ENCODE measurements around the gene NTRK2. TPM values are rescaled to one million over a fixed set of nuclear protein-coding genes. Genes with fewer than 3 reads are reported as not detected.

NTRK2 gene
- total RNA-seq, 4 donors from 2014 or later: 1.1 to 7.3 (median 1.5) TPM

DNA sequence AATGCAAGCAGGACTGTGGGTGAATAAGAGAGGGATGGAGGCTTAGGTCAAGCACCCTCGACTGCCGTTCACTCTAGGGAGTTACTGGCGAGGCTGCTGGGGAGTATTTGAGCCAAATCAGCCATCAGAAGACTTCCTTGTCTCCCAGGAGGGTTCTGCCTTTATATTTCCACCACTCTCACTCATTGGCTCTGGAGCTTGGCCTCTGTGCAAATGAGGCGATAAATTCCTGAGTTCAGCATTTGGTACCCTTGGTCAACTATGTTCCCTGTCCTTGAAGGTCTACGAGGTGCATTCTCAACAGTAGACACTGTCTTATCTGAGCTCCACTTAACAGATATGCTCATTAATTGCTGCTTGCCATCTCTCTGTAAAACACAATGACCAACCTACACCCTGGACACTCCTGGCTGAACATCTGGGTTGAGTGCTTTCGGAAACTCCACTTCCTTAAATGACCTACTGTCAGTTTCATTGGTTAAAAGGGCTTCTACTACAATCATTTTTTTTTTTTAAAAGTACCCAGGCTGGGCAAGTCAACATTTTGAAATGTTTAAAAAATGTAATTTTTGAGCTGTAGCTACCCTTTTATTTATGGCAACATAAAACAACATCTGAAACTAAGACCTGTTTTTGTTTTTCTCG lies 153.2 kb downstream of the NTRK2 start:
- Histone ChIP-seq H3K9me3 (no peaks in the 10 kb centered on the region), H3K27me3 (no peaks in the 10 kb centered on the region), H3K27ac (no peak overlapping the region), H3K4me3 (no peak overlapping the region), H3K4me1 (peaks cover 0 to 4% of the 10 kb centered on the region in 2 donors), H3K36me3 (no peaks in the 10 kb centered on the region)
- ATAC-seq (no peak), DNase-seq (no peak)
- intact Hi-C loops (cut with DNase I; ENCODE audit: low total_unique reads): no loop called here
- in situ Hi-C loops (cut with MboI; ENCODE audit: low sequenced_read_pairs in 4 of 4): no loop called here
- no peak for TF ChIP-seq POLR2A (IDR thresholded peaks at IDR 0.05)
- TF ChIP-seq, protein P1, sequence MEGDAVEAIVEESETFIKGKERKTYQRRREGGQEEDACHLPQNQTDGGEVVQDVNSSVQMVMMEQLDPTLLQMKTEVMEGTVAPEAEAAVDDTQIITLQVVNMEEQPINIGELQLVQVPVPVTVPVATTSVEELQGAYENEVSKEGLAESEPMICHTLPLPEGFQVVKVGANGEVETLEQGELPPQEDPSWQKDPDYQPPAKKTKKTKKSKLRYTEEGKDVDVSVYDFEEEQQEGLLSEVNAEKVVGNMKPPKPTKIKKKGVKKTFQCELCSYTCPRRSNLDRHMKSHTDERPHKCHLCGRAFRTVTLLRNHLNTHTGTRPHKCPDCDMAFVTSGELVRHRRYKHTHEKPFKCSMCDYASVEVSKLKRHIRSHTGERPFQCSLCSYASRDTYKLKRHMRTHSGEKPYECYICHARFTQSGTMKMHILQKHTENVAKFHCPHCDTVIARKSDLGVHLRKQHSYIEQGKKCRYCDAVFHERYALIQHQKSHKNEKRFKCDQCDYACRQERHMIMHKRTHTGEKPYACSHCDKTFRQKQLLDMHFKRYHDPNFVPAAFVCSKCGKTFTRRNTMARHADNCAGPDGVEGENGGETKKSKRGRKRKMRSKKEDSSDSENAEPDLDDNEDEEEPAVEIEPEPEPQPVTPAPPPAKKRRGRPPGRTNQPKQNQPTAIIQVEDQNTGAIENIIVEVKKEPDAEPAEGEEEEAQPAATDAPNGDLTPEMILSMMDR (IDR thresholded peaks at IDR 0.05 in 4 of 5, conservative IDR thresholded peaks at IDR 0.05 in 1 of 5): no peak

DNA sequence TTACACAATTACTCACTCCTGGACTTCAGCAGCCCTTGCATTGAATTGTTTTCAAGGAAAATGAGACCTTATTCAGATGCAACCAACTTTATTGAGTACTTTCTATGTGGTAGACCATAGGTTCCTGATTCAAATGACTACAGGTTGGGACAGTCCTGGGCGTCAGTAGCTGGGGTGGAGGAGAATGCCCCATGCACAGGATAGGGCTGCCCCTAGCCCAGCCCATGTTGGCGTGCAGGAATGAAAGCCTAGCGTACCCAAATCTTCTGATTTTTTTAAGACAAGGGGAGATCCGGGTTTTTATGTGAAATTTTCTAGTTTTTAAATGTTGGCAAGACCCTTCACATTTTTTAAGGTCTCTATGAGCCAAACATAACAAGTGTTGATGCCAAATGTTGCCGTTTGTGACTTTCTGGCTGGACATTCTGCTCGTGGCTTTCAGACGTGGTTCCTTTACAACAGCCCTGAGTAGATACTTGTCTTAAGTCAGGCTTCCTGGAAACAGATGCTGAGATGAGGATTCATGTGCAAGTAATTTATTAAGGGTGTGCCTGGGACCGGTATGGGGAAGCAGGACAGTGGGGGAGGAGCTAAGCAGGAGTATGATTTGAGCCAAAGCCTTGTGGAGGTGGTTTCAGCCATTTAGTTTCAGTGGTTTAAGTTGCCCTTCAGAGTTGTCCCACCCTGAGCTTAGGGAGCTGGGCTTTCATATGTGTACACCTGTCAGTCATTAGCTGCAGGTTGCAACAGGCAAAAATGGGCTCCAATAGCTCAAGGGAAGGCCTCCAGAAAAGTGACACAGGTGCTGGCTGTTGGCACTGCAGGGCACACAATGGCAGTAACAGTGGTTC lies 154.1 kb downstream of the NTRK2 start:
- TF ChIP-seq POLR2A (IDR thresholded peaks at IDR 0.05): no peak
- TF ChIP-seq, protein P1 (IDR thresholded peaks at IDR 0.05 in 4 of 5, conservative IDR thresholded peaks at IDR 0.05 in 1 of 5): no peak
- H3K27me3 ChIP-seq: no peaks in the 10 kb centered on the region
- no peak overlapping the region for H3K27ac ChIP-seq
- ATAC-seq (peak in 1 of 2 donors; percentile 46), DNase-seq (no peak)
- no peaks in the 10 kb centered on the region for H3K9me3 ChIP-seq
- peaks cover 0 to 4% of the 10 kb centered on the region in 2 donors for H3K4me1 ChIP-seq
- intact Hi-C loops (cut with DNase I; ENCODE audit: low total_unique reads) (no loop called here), in situ Hi-C loops (cut with MboI; ENCODE audit: low sequenced_read_pairs in 4 of 4) (no loop called here)
- H3K36me3 ChIP-seq: no peaks in the 10 kb centered on the region
- no peak overlapping the region for H3K4me3 ChIP-seq

DNA sequence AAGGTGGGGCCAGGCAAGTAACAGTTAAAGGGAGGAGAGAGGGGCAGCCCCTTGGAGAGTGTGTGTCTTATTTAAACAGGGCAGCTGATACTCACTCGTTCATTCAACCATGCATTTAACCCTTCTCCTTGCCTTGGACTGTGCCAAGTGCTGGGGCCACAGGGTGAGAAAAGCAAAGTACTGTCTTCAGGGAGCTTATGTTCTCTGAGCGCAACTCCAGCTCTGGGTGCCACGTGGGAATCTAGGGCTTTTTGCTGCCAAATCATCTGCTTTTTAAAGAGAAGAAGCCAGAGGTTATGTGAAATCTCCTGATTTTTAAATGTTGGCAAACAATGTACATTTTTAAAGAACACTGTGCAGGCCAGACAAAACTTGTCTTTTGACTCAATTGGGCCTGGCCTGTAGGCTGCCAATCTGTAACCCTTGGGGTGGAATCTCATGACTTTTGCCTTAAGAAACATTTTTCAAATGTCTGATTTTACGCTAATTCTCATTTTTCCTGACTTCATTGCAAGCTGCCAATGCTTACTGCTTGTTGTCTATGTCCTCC lies 157.8 kb downstream of the NTRK2 start:
- Histone ChIP-seq H3K27me3 (no peaks in the 10 kb centered on the region), H3K36me3 (no peaks in the 10 kb centered on the region), H3K9me3 (no peaks in the 10 kb centered on the region), H3K27ac (no peak overlapping the region), H3K4me1 (peaks cover 0 to 4% of the 10 kb centered on the region in 2 donors), H3K4me3 (no peak overlapping the region)
- intact Hi-C loops (cut with DNase I; ENCODE audit: low total_unique reads): no loop called here
- TF ChIP-seq POLR2A (IDR thresholded peaks at IDR 0.05): no peak
- TF ChIP-seq, protein P1 (IDR thresholded peaks at IDR 0.05 in 4 of 5, conservative IDR thresholded peaks at IDR 0.05 in 1 of 5): no peak
- in situ Hi-C loops (cut with MboI; ENCODE audit: low sequenced_read_pairs in 4 of 4): no loop called here
- DNase-seq: no peak
- peak; percentile 39 to 47 for ATAC-seq

DNA sequence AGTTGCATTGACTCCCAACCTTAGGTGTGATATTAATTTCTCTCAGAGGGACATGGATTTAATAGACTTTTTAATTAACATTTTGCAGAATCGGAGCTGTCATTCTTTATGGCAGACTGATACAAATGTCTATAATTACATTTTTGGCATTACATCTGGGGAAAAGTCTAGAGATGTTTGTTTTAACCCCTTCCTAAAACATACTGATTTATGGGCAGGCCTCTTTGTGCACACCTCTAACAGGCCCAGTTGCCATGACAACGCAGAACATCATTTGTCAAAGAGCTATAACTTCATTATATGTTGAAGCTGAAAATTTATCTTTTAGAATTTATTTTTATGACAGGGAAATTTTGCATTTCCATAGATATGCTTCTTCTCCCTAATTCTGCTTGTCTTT lies 158.5 kb downstream of the NTRK2 start:
- H3K4me3 ChIP-seq: no peak overlapping the region
- DNase-seq (no peak), ATAC-seq (no peak)
- no peaks in the 10 kb centered on the region for H3K27me3 ChIP-seq
- peaks cover 0 to 4% of the 10 kb centered on the region in 2 donors for H3K4me1 ChIP-seq
- in situ Hi-C loops (cut with MboI; ENCODE audit: low sequenced_read_pairs in 4 of 4): no loop called here
- H3K27ac ChIP-seq: no peak overlapping the region
- TF ChIP-seq, protein P1 (IDR thresholded peaks at IDR 0.05 in 4 of 5, conservative IDR thresholded peaks at IDR 0.05 in 1 of 5): no peak
- no peak for TF ChIP-seq POLR2A (IDR thresholded peaks at IDR 0.05)
- intact Hi-C loops (cut with DNase I; ENCODE audit: low total_unique reads): no loop called here
- H3K9me3 ChIP-seq: no peaks in the 10 kb centered on the region
- H3K36me3 ChIP-seq: no peaks in the 10 kb centered on the region
